KMS-11 (cell line): ENCODE measurements around the gene TOMM70.

Experiments
- H2AFZ ChIP-seq: fragments of 200-600 bp; sonication (generic); 2 replicates; pipeline ENCODE4 v1.6.1; 2016; ENCODE audit warnings: antibody characterized with exemption, mixed run types, low read depth
- H3K27ac ChIP-seq: fragments of 200-600 bp; sonication (generic); 2 replicates; pipeline ENCODE4 v1.6.1; 2016; ENCODE audit warnings: mild to moderate bottlenecking, mixed run types
- H3K27me3 ChIP-seq: fragments of 200-600 bp; sonication (generic); 2 replicates; pipeline ENCODE4 v1.6.1; 2017; ENCODE audit warnings: mild to moderate bottlenecking, low read depth, mixed run types, moderate library complexity; ENCODE audit not compliant: insufficient read depth
- H3K36me3 ChIP-seq: fragments of 200-600 bp; sonication (generic); 2 replicates; pipeline ENCODE4 v1.6.1; 2017; ENCODE audit warnings: mild to moderate bottlenecking, mixed run types; ENCODE audit not compliant: insufficient read depth
- H3K4me1 ChIP-seq: fragments of 200-600 bp; sonication (generic); 2 replicates; pipeline ENCODE4 v1.6.1; 2016; ENCODE audit warnings: mild to moderate bottlenecking, low read depth, mixed run types; ENCODE audit not compliant: poor library complexity, severe bottlenecking
- H3K4me2 ChIP-seq: fragments of 200-600 bp; sonication (generic); 2 replicates; pipeline ENCODE4 v1.7.0; 2016; ENCODE audit warnings: mild to moderate bottlenecking, mixed run types
- H3K4me3 ChIP-seq: fragments of 200-600 bp; sonication (generic); IDR thresholded peaks from 2 replicates; pipeline ENCODE4 v1.6.1; 2017; ENCODE audit warnings: low read depth, low read length, mixed read lengths; ENCODE audit not compliant: insufficient read depth
- H3K79me2 ChIP-seq: fragments of 200-600 bp; sonication (generic); 2 replicates; pipeline ENCODE4 v1.6.1; 2016; ENCODE audit warnings: low read depth, mixed run types; ENCODE audit not compliant: insufficient read depth
- H3K9ac ChIP-seq: fragments of 200-600 bp; sonication (generic); 2 replicates; pipeline ENCODE4 v1.6.1; 2016; ENCODE audit warnings: mild to moderate bottlenecking, mixed run types
- H4K20me1 ChIP-seq: fragments of 200-600 bp; sonication (generic); 2 replicates; pipeline ENCODE4 v1.6.1; 2016; ENCODE audit warnings: mild to moderate bottlenecking, mixed run types; ENCODE audit not compliant: insufficient read depth
- CTCF ChIP-seq: fragments of 200-600 bp; sonication (generic); conservative IDR thresholded peaks from 2 replicates; pipeline ENCODE4 v1.6.1; 2017; ENCODE audit warnings: low read depth, mild to moderate bottlenecking, antibody characterized with exemption, low read length, moderate library complexity, mixed read lengths

Gene TOMM70

GRCh38 chr3:100333970-100334487, 66.9 kb downstream of the TOMM70 start:
- no peak overlapping the region for H3K4me3 ChIP-seq
- H3K36me3 ChIP-seq = no peaks in the 10 kb centered on the region
- peaks cover 6% of the 10 kb centered on the region for H3K4me1 ChIP-seq
- H2AFZ ChIP-seq = peak overlapping the region; percentile 75
- no peaks in the 10 kb centered on the region for H3K79me2 ChIP-seq
- peak overlapping the region; percentile 55 for H3K4me2 ChIP-seq
- H3K27ac ChIP-seq = no peak overlapping the region
- H3K9ac ChIP-seq = peak overlapping the region; percentile 93; the same call in 1 of the 2 replicates
- no peaks in the 10 kb centered on the region for H3K27me3 ChIP-seq
- H4K20me1 ChIP-seq = no peaks in the 10 kb centered on the region
- TF ChIP-seq CTCF = no peak

GRCh38 chr3:100333051-100333450, 67.8 kb downstream of the TOMM70 start:
- Histone ChIP-seq H3K4me3 (no peak overlapping the region), H3K4me2 (no peak overlapping the region)

GRCh38 chr3:100331660-100332059, 69.2 kb downstream of the TOMM70 start:
- no peak overlapping the region for H3K4me3 ChIP-seq
- H3K4me2 ChIP-seq = no peak overlapping the region
- no peak overlapping the region for H3K9ac ChIP-seq
- H3K4me1 ChIP-seq = peaks cover 6% of the 10 kb centered on the region
- H3K79me2 ChIP-seq = no peaks in the 10 kb centered on the region
- H3K36me3 ChIP-seq = no peaks in the 10 kb centered on the region
- H2AFZ ChIP-seq = no peak overlapping the region
- no peak for TF ChIP-seq CTCF
- H3K27ac ChIP-seq = no peak overlapping the region
- no peaks in the 10 kb centered on the region for H3K27me3 ChIP-seq
- no peaks in the 10 kb centered on the region for H4K20me1 ChIP-seq

More at GRCh38 chr3:100333051-100333450, 67.8 kb downstream of the TOMM70 start:
- no peak overlapping the region for H3K27ac ChIP-seq
- no peaks in the 10 kb centered on the region for H4K20me1 ChIP-seq
- no peak overlapping the region for H2AFZ ChIP-seq
- H3K36me3 ChIP-seq = no peaks in the 10 kb centered on the region
- no peak overlapping the region for H3K9ac ChIP-seq
- no peaks in the 10 kb centered on the region for H3K27me3 ChIP-seq
- peaks cover 6% of the 10 kb centered on the region for H3K4me1 ChIP-seq
- no peaks in the 10 kb centered on the region for H3K79me2 ChIP-seq
- TF ChIP-seq CTCF = no peak

- H3K79me2 ChIP-seq = no peaks in the 10 kb centered on the region
- H4K20me1 ChIP-seq = no peaks in the 10 kb centered on the region
- no peak overlapping the region for H2AFZ ChIP-seq
- H3K9ac ChIP-seq = no peak overlapping the region
- no peak for TF ChIP-seq CTCF
- H3K27ac ChIP-seq = no peak overlapping the region
- no peaks in the 10 kb centered on the region for H3K27me3 ChIP-seq
- no peak overlapping the region for H3K4me3 ChIP-seq
- H3K36me3 ChIP-seq = no peaks in the 10 kb centered on the region
- peaks cover 4% of the 10 kb centered on the region for H3K4me1 ChIP-seq
- H3K4me2 ChIP-seq = no peak overlapping the region
Observed at GRCh38 chr3:100330651-100331050, 70.2 kb downstream of the TOMM70 start.
